Astrocyte (in vitro differentiated cells and primary cell): ENCODE results near the gene RPL13. TPM values are rescaled to one million over a fixed set of nuclear protein-coding genes. Genes with fewer than 3 reads are reported as not detected.

Experiments used
- DNase-seq: peaks from one replicate; pipeline ENCODE4 v3.0.0-alpha.2; 2010; ENCODE audit warnings: low read depth
- FAIRE-seq: peaks from 2 replicates; lab custom pipeline; 2011; peaks lifted over from hg19 to GRCh38; lab: Jason Lieb, UNC
- H2AFZ ChIP-seq: 2 replicates; pipeline ENCODE4 v1.6.0; 2012; ENCODE audit warnings: low read depth, low read length, inconsistent platforms
- H3K27ac ChIP-seq: 2 replicates; pipeline ENCODE4 v1.5.1; 2011; ENCODE audit warnings: low read depth, low read length, inconsistent platforms
- H3K27me3 ChIP-seq: 2 replicates; pipeline ENCODE4 v1.6.0; 2011; ENCODE audit warnings: low read length, inconsistent platforms; ENCODE audit not compliant: insufficient read depth
- H3K36me3 ChIP-seq: 2 replicates; pipeline ENCODE4 v1.5.1; 2011; ENCODE audit warnings: low read length, inconsistent platforms; ENCODE audit not compliant: insufficient read depth
- H3K4me1 ChIP-seq: 2 replicates; pipeline ENCODE4 v1.5.1; 2011; ENCODE audit warnings: low read length, inconsistent platforms; ENCODE audit not compliant: insufficient read depth
- H3K4me2 ChIP-seq: 2 replicates; pipeline ENCODE4 v1.6.0; 2012; ENCODE audit warnings: low read length, inconsistent platforms
- H3K4me3 ChIP-seq: 2 replicates; pipeline ENCODE4 v1.5.1; 2011; ENCODE audit warnings: low read depth, mild to moderate bottlenecking, low read length, inconsistent platforms; ENCODE audit not compliant: insufficient read depth
- H3K79me2 ChIP-seq: 2 replicates; pipeline ENCODE4 v1.6.0; 2012; ENCODE audit warnings: mild to moderate bottlenecking, low read length, inconsistent platforms; ENCODE audit not compliant: insufficient read depth
- H3K9ac ChIP-seq: 2 replicates; pipeline ENCODE4 v1.6.0; 2012; ENCODE audit warnings: mild to moderate bottlenecking, low read length, inconsistent platforms
- H3K9me3 ChIP-seq: 2 replicates; pipeline ENCODE4 v1.5.1; 2012; ENCODE audit warnings: low read depth, mild to moderate bottlenecking, low read length, inconsistent platforms; ENCODE audit not compliant: insufficient read depth
- H4K20me1 ChIP-seq: 2 replicates; pipeline ENCODE4 v1.6.0; 2012; ENCODE audit warnings: low read length, inconsistent platforms; ENCODE audit not compliant: insufficient read depth
- H3K27ac Mint-ChIP-seq: one replicate; pipeline ENCODE4 v1.8.0; 2021; ENCODE audit warnings: mild to moderate bottlenecking, mixed read lengths; ENCODE audit not compliant: unreplicated experiment
- H3K27me3 Mint-ChIP-seq: one replicate; pipeline ENCODE4 v1.8.0; 2021; ENCODE audit warnings: low read depth, mixed read lengths; ENCODE audit not compliant: unreplicated experiment
- H3K36me3 Mint-ChIP-seq: one replicate; pipeline ENCODE4 v1.8.0; 2021; ENCODE audit warnings: low read depth, mixed read lengths; ENCODE audit not compliant: unreplicated experiment
- H3K4me1 Mint-ChIP-seq: one replicate; pipeline ENCODE4 v1.8.0; 2021; ENCODE audit warnings: low read depth, mixed read lengths; ENCODE audit not compliant: unreplicated experiment
- H3K4me3 Mint-ChIP-seq: one replicate; pipeline ENCODE4 v1.8.0; 2021; ENCODE audit warnings: mild to moderate bottlenecking, moderate library complexity, mixed read lengths; ENCODE audit not compliant: unreplicated experiment
- H3K9me3 Mint-ChIP-seq: one replicate; pipeline ENCODE4 v1.8.0; 2021; ENCODE audit warnings: mild to moderate bottlenecking, mixed read lengths; ENCODE audit not compliant: unreplicated experiment
- CTCF ChIP-seq: IDR thresholded peaks from 2 replicates; pipeline ENCODE4 v1.5.1; 2011; ENCODE audit warnings: low read depth, mild to moderate bottlenecking, inconsistent platforms, low read length, moderate library complexity; ENCODE audit not compliant: insufficient read depth
- EZH2 ChIP-seq: IDR thresholded peaks from 2 replicates; pipeline ENCODE4 v1.6.1; 2012; ENCODE audit warnings: mild to moderate bottlenecking, low read length, inconsistent platforms; ENCODE audit not compliant: insufficient read depth
- total RNA-seq: library from RNA; stranded (reverse); gene quantifications from 2 replicates; pipeline ENCODE4 v1.2.1, GENCODE V29; 2021

Gene RPL13
- total RNA-seq, 1 donor from 2014 or later = 1,239 TPM

GRCh38 chr16:89613954-89614459, 53.5 kb downstream of the RPL13 start:
- Mint-ChIP-seq H3K27me3 (peaks cover 8% of the 10 kb centered on the region), H3K27ac (no peak overlapping the region), H3K36me3 (no peaks in the 10 kb centered on the region), H3K4me1 (peaks cover 4% of the 10 kb centered on the region), H3K9me3 (no peaks in the 10 kb centered on the region), H3K4me3 (no peak overlapping the region)
- Histone ChIP-seq H3K27ac (no peak overlapping the region), H3K9me3 (no peaks in the 10 kb centered on the region), H3K4me2 (no peak overlapping the region), H4K20me1 (no peaks in the 10 kb centered on the region), H3K27me3 (no peaks in the 10 kb centered on the region), H3K36me3 (no peaks in the 10 kb centered on the region), H3K4me1 (no peaks in the 10 kb centered on the region), H3K9ac (no peak overlapping the region), H3K79me2 (no peaks in the 10 kb centered on the region), H2AFZ (no peak overlapping the region), H3K4me3 (no peak overlapping the region)
- TF ChIP-seq CTCF (no peak), EZH2 (no peak)
- FAIRE-seq (no peak), DNase-seq (no peak)

Other genes with a start within 250 kb of the RPL13 start
- gene ANKRD11, start 70.1 kb upstream of the RPL13 start, total RNA-seq = 213 TPM in 2 replicates
- 86.5 and 96.1 TPM in 2 replicates for gene SPG7, start 52.3 kb upstream of the RPL13 start, total RNA-seq
- gene CPNE7, start 15.1 kb downstream of the RPL13 start, total RNA-seq = 6.7 and 7.5 TPM in 2 replicates
- gene DPEP1, start 53.0 kb downstream of the RPL13 start, total RNA-seq = 0.11 and 0.22 TPM in 2 replicates
- gene CHMP1A, start 97.0 kb downstream of the RPL13 start, total RNA-seq = 84.2 and 85.7 TPM in 2 replicates
- 11.8 and 12.3 TPM in 2 replicates for gene SPATA33, start 97.2 kb downstream of the RPL13 start, total RNA-seq
- 40.5 and 41.7 TPM in 2 replicates for gene CDK10, start 126.0 kb downstream of the RPL13 start, total RNA-seq
- 9.8 and 10.8 TPM in 2 replicates for gene SPATA2L, start 141.0 kb downstream of the RPL13 start, total RNA-seq
- 11.3 and 12.4 TPM in 2 replicates for gene VPS9D1, start 160.2 kb downstream of the RPL13 start, total RNA-seq
- 21.6 and 22.2 TPM in 2 replicates for gene ZNF276, start 160.9 kb downstream of the RPL13 start, total RNA-seq